GM12878 (cell line): Measurements from ENCODE around the gene HSPA1B. TPM values are rescaled to one million over a fixed set of nuclear protein-coding genes. Genes with fewer than 3 reads are reported as not detected.

ENCODE experiments used
- CBFB ChIP-seq: IDR thresholded peaks from 2 replicates; pipeline ENCODE4 v1.6.1; 2016; ENCODE audit warnings: antibody characterized with exemption, low read depth
- CEBPB ChIP-seq, 2 experiments: fragments of 150-350 bp in 1 of 2; IDR thresholded peaks; 2 replicates each; pipeline ENCODE4 v1.6.1; 2012 to 2014; ENCODE audit warnings: low read depth in 2 of 2, low read length in 2 of 2, borderline replicate concordance in 1 of 2, inconsistent platforms in 1 of 2
- CEBPZ ChIP-seq: fragments of 150-350 bp; IDR thresholded peaks from 2 replicates; pipeline ENCODE4 v1.6.1; 2016; ENCODE audit warnings: low read depth, low read length
- CHD2 ChIP-seq: IDR thresholded peaks from 2 replicates; pipeline ENCODE4 v1.6.1; 2011; ENCODE audit warnings: low read depth, low read length, improper control_type of control experiment, borderline replicate concordance
- FOS ChIP-seq: IDR thresholded peaks from 3 replicates; pipeline ENCODE4 v1.6.1; 2011; ENCODE audit warnings: borderline replicate concordance; ENCODE audit not compliant: insufficient read length; ENCODE audit errors: extremely low read depth
- HDGF ChIP-seq: fragments of 450-650 bp; IDR thresholded peaks from 2 replicates; pipeline ENCODE4 v1.6.1; 2016; ENCODE audit warnings: antibody characterized with exemption
- MEF2A ChIP-seq: IDR thresholded peaks from 2 replicates; pipeline ENCODE4 v1.6.1; 2011; ENCODE audit warnings: low read depth, mild to moderate bottlenecking, low read length, moderate library complexity; ENCODE audit not compliant: insufficient read depth
- MXI1 ChIP-seq: fragments of 150-350 bp; IDR thresholded peaks from 2 replicates; pipeline ENCODE4 v1.6.1; 2011; ENCODE audit warnings: low read depth, mild to moderate bottlenecking, inconsistent platforms, low read length, improper control_type of control experiment
- NBN ChIP-seq: fragments of 450-650 bp; IDR thresholded peaks from 2 replicates; pipeline ENCODE4 v1.6.1; 2016
- NR2C2 ChIP-seq: IDR thresholded peaks from 2 replicates; pipeline ENCODE4 v1.6.1; 2011; ENCODE audit warnings: borderline replicate concordance, low read depth; ENCODE audit not compliant: control insufficient read depth, insufficient read length
- RAD51 ChIP-seq: fragments of 450-650 bp; IDR thresholded peaks from 2 replicates; pipeline ENCODE4 v1.6.1; 2016; ENCODE audit warnings: moderate library complexity, mild to moderate bottlenecking, inconsistent platforms
- RUNX3 ChIP-seq: IDR thresholded peaks from 2 replicates; pipeline ENCODE4 v1.6.1; 2012; ENCODE audit warnings: low read length, inconsistent platforms
- SKIL ChIP-seq: fragments of 450-650 bp; IDR thresholded peaks from 2 replicates; pipeline ENCODE4 v1.6.1; 2017; ENCODE audit warnings: mild to moderate bottlenecking, low read depth, inconsistent platforms; ENCODE audit not compliant: poor library complexity, severe bottlenecking
- SMAD5 ChIP-seq: IDR thresholded peaks from 2 replicates; pipeline ENCODE4 v1.6.1; 2016; ENCODE audit warnings: antibody characterized with exemption, low read depth
- SREBF2 ChIP-seq: IDR thresholded peaks from 2 replicates; pipeline ENCODE4 v1.6.1; 2012; ENCODE audit warnings: mild to moderate bottlenecking, low read length
- ZNF622 ChIP-seq: fragments of 450-650 bp; IDR thresholded peaks from 2 replicates; pipeline ENCODE4 v1.6.1; 2017; ENCODE audit warnings: mild to moderate bottlenecking, inconsistent platforms
- polyA plus RNA-seq, 11 experiments: library from polyadenylated mRNA; depleted of rRNA in 4 of 11; unstranded in 6 of 11; stranded (reverse) in 5 of 11; fragments of >200 nt; fragmentation: Nextera tagmentation in 4 of 11; fragmentation: Illumina TruSeq in 1 of 11; extraction: Ambion mirVana in 4 of 11; extraction: Trizol in 1 of 11; gene quantifications; 1 replicate in 1 of 11; 2 replicates in 10 of 11; pipeline versions ENCODE4 v1.2.1 to v1.2.3, GENCODE V29; 2011 to 2016; ENCODE audit warnings: inconsistent platforms in 2 of 11, missing spikeins in 2 of 11, low read depth in 1 of 11
- total RNA-seq, 4 experiments: library from RNA; depleted of rRNA in 3 of 4; stranded (reverse); fragments of >200 nt in 3 of 4; fragmentation: Illumina TruSeq in 1 of 4; extraction: Trizol in 1 of 4; gene quantifications; 2 replicates each; pipeline versions ENCODE4 v1.2.1 to v1.2.3, GENCODE V29; 2013 to 2021
- TF ChIP-seq, protein P1 (sequence below): IDR thresholded peaks from 2 replicates; pipeline ENCODE4 v1.6.1; 2011; ENCODE audit warnings: borderline replicate concordance, low read depth, mild to moderate bottlenecking, moderate library complexity, low read length; ENCODE audit not compliant: insufficient read depth, poor library complexity, severe bottlenecking
- TF ChIP-seq, protein P2 (sequence below): IDR thresholded peaks from 2 replicates; pipeline ENCODE4 v1.6.1; 2011; ENCODE audit warnings: borderline replicate concordance, low read depth, mild to moderate bottlenecking, moderate library complexity, mixed read lengths, low read length; ENCODE audit not compliant: insufficient read depth; ENCODE audit errors: extremely low read length

Gene HSPA1B
- total and polyA plus RNA-seq, 10 of the 15 experiments (the other 5 are each of a cell fraction or from before 2014, with no cell fraction given), result 0.11 to 40.5 (median 12.8) TPM

DNA sequence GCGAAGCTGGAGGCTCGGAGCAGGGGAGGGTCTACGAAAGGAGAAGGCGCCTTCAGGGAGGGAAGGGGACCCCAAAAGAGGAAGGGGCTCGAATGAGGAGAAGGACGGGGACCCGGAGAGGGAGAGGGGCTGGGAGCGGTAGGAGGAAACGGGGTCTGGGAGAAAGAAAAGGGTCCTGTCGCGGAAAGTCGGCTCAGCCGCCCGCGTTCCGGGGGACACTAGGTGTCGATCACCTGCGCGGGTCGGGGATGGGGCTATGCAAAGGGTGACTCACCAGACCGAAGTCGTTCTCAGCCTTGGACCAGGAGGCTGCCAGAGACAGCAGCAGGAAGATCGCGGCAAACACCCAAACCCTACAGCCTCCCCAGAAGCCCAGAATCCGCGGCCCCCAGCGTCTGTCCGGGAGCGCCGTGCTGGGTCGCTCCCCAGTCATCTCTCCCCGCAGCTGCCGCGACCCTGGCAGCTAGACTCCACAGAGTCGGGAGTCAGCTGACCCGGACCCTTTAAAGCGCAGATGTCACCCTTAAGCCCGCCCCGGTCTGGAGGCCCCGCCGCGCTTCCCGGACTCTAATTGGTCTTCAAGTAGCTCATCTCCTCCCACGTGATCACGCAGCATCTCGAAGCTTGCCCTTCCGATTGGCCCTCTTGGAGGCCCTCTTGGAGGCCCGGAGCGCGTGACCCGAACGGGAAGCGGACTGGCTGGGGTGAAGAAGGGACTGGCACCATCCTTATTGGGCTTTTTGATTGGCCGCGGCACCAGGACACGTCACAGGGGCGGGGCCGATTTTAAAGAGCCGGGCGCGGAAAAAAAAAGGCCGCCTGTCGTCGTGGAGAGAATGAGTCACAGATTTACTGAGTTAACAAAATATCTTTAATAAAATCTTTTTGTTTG, 35.1 kb downstream of the HSPA1B start, which contains the start of gene NEU1 (continued):
- TF ChIP-seq, protein P1, sequence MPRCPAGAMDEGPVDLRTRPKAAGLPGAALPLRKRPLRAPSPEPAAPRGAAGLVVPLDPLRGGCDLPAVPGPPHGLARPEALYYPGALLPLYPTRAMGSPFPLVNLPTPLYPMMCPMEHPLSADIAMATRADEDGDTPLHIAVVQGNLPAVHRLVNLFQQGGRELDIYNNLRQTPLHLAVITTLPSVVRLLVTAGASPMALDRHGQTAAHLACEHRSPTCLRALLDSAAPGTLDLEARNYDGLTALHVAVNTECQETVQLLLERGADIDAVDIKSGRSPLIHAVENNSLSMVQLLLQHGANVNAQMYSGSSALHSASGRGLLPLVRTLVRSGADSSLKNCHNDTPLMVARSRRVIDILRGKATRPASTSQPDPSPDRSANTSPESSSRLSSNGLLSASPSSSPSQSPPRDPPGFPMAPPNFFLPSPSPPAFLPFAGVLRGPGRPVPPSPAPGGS, result no peak
- TF ChIP-seq CEBPB (IDR thresholded peaks at IDR 0.05; ENCODE audit: borderline replicate concordance in 1 of 2, low read depth in 2 of 2, low read length in 2 of 2) (no peak), SREBF2 (no peak; the same call in 1 of the 2 replicates), HDGF (peak; percentile 64; the same call in 1 of the 2 replicates), CEBPZ (0 out of 2 replicates have a peak, but pooled peaks have one; percentile 29), MXI1 (peak; percentile 87), SKIL (no peak), SMAD5 (peak; percentile 91; the same call in 1 of the 2 replicates), NBN (0 out of 2 replicates have a peak, but pooled peaks have one; percentile 59), CBFB (peak; percentile 73; the same call in 1 of the 2 replicates), MEF2A (no peak), NR2C2 (no peak), FOS (peak; percentile 38), CHD2 (peak; percentile 82), RUNX3 (0 out of 2 replicates have a peak, but pooled peaks have one; percentile 6), ZNF622 (no peak), RAD51 (peak; percentile 99)
- TF ChIP-seq, protein P2, sequence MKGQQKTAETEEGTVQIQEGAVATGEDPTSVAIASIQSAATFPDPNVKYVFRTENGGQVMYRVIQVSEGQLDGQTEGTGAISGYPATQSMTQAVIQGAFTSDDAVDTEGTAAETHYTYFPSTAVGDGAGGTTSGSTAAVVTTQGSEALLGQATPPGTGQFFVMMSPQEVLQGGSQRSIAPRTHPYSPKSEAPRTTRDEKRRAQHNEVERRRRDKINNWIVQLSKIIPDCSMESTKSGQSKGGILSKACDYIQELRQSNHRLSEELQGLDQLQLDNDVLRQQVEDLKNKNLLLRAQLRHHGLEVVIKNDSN, result peak; percentile 92
